Osteocyte (in vitro differentiated cells): ENCODE measurements around the gene FABP1. TPM values are rescaled to one million over a fixed set of nuclear protein-coding genes. Genes with fewer than 3 reads are reported as not detected.

Source experiments
- DNase-seq: peaks from one replicate; pipeline ENCODE4 v3.0.0; 2021; ENCODE audit warnings: mixed read lengths; ENCODE audit not compliant: unreplicated experiment; ENCODE audit errors: extremely low spot score
- H3K27ac Mint-ChIP-seq: one replicate; pipeline ENCODE4 v1.8.0; 2021; ENCODE audit warnings: mild to moderate bottlenecking, mixed read lengths; ENCODE audit not compliant: unreplicated experiment
- H3K27me3 Mint-ChIP-seq: one replicate; pipeline ENCODE4 v1.8.0; 2021; ENCODE audit warnings: mixed read lengths; ENCODE audit not compliant: unreplicated experiment
- H3K36me3 Mint-ChIP-seq: one replicate; pipeline ENCODE4 v1.8.0; 2021; ENCODE audit warnings: mixed read lengths; ENCODE audit not compliant: unreplicated experiment
- H3K4me1 Mint-ChIP-seq: one replicate; pipeline ENCODE4 v1.8.0; 2021; ENCODE audit warnings: mixed read lengths; ENCODE audit not compliant: unreplicated experiment
- H3K4me3 Mint-ChIP-seq: one replicate; pipeline ENCODE4 v1.8.0; 2021; ENCODE audit warnings: mild to moderate bottlenecking, moderate library complexity, mixed read lengths; ENCODE audit not compliant: unreplicated experiment
- H3K9me3 Mint-ChIP-seq: one replicate; pipeline ENCODE4 v1.8.0; 2021; ENCODE audit warnings: mixed read lengths; ENCODE audit not compliant: unreplicated experiment
- total RNA-seq: library from RNA; stranded (reverse); gene quantifications from 2 replicates; pipeline ENCODE4 v1.2.1, GENCODE V29; 2021
- TF ChIP-seq, protein P1 (sequence below): fragments of 200-600 bp; sonication (generic); IDR thresholded peaks from 2 replicates; pipeline ENCODE4 v1.5.0; 2021; ENCODE audit warnings: antibody characterized with exemption, mild to moderate bottlenecking, moderate library complexity

FABP1 gene
- total RNA-seq, 1 donor from 2014 or later = not detected

DNA sequence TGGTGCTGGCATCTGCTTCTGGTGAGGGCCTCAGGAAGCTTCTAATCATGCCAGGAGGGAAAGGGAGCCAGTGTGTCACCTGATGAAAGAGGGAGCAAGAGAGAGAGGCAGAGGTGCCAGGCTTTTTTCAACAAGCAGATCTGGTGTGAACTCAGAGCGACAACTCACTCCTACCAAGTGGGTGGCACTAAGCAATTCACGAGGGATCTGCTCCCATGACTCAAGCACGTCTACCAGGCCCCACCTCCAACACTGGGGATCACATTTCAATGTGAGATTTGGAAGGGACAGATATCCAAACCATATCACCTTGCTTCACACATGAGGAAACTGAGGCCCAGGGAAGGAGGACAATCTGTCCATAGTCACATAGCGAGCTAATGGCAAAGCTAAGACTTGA is 19.1 kb downstream of the FABP1 start:
- H3K9me3 Mint-ChIP-seq = no peaks in the 10 kb centered on the region

DNA sequence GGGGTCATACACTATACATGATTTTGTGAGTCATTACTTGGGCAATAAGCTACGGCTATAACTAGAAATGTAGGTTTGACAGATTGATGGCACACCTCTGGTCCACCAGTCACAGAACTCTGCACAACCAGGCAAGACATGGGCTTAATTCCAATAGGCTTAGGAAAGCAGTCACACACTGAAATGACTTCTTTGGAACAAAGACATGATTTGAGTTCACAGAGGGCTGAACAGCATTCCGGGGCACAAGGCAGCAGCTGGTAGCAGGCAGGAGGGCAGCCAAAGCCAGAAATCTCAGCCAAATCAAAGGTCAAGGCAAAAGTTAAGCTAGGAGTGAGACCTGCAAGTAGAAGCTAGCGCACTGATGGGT is 27.4 kb downstream of the FABP1 start:
- H3K27ac Mint-ChIP-seq = no peak overlapping the region
- H3K4me1 Mint-ChIP-seq = peaks cover 2% of the 10 kb centered on the region
- H3K36me3 Mint-ChIP-seq = no peaks in the 10 kb centered on the region
- no peak for DNase-seq
- H3K27me3 Mint-ChIP-seq = peaks cover 25% of the 10 kb centered on the region
- no peak overlapping the region for H3K4me3 Mint-ChIP-seq
- no peaks in the 10 kb centered on the region for H3K9me3 Mint-ChIP-seq
- TF ChIP-seq, protein P1, sequence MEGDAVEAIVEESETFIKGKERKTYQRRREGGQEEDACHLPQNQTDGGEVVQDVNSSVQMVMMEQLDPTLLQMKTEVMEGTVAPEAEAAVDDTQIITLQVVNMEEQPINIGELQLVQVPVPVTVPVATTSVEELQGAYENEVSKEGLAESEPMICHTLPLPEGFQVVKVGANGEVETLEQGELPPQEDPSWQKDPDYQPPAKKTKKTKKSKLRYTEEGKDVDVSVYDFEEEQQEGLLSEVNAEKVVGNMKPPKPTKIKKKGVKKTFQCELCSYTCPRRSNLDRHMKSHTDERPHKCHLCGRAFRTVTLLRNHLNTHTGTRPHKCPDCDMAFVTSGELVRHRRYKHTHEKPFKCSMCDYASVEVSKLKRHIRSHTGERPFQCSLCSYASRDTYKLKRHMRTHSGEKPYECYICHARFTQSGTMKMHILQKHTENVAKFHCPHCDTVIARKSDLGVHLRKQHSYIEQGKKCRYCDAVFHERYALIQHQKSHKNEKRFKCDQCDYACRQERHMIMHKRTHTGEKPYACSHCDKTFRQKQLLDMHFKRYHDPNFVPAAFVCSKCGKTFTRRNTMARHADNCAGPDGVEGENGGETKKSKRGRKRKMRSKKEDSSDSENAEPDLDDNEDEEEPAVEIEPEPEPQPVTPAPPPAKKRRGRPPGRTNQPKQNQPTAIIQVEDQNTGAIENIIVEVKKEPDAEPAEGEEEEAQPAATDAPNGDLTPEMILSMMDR = no peak

More for the DNA sequence above, 19.1 kb downstream of the FABP1 start:
- no peak overlapping the region for H3K4me3 Mint-ChIP-seq
- H3K4me1 Mint-ChIP-seq = no peaks in the 10 kb centered on the region
- no peak overlapping the region for H3K27ac Mint-ChIP-seq
- no peak for DNase-seq
- TF ChIP-seq, protein P1 = no peak
- H3K36me3 Mint-ChIP-seq = no peaks in the 10 kb centered on the region
- no peaks in the 10 kb centered on the region for H3K27me3 Mint-ChIP-seq

DNA sequence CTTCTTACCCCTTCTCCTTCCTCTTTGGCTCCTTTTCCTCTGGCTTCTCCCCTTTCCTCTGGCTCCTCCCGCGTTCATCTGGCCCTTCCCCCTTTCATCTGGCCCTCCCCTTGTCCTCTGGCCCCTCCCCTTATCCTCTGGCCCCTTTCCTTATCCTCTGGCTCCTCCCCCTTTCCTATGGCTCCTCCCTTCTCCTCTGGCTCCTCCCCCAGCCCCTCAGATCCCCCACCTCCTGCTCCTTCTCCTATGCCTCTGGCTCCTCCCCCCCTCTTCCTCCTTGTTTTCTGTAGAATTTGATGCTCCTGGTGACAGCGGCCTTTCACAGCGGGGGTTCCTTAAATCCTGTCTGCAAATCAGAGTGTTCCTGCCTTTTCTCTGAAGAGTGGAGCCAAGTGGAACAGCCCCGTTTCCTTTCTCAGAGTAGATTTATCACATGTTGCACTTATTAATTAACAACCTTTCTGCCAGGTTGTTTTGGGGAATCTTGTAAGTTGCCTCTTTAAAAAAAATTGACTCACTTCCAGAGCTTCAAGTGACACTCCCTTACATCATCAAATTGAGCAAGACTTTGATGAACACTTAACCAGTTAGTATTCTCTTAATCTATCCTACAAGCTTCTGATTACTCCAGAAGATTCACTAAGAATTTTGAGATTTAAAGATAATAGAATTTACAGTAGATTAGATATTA is 27.9 kb downstream of the FABP1 start:
- TF ChIP-seq, protein P1 = no peak
- H3K27ac Mint-ChIP-seq = no peak overlapping the region

DNA sequence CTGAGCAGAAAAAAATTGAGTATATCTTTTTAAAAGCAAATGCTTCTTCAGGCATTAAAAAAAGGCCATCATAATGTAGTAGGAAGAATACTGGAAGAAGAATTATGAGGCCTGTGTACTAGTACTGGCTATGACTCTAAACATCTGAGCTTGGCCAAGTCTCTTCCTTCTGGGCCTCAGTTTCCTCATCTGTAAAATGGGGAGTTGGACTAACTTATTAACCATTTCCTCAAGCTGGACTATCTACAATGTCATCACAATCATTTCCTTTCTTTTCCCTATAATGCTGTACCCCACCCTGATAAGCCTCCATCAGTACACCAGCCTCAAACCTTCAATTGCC is 29.3 kb downstream of the FABP1 start:
- Mint-ChIP-seq H3K4me1 (peaks cover 2% of the 10 kb centered on the region), H3K27ac (no peak overlapping the region), H3K27me3 (peaks cover 36% of the 10 kb centered on the region), H3K36me3 (no peaks in the 10 kb centered on the region), H3K4me3 (no peak overlapping the region), H3K9me3 (no peaks in the 10 kb centered on the region)
- DNase-seq = no peak
- TF ChIP-seq, protein P1 = no peak

More for the DNA sequence above, 27.9 kb downstream of the FABP1 start:
- peaks cover 26% of the 10 kb centered on the region for H3K27me3 Mint-ChIP-seq
- no peak overlapping the region for H3K4me3 Mint-ChIP-seq
- no peaks in the 10 kb centered on the region for H3K36me3 Mint-ChIP-seq
- H3K4me1 Mint-ChIP-seq = peaks cover 2% of the 10 kb centered on the region
- H3K9me3 Mint-ChIP-seq = no peaks in the 10 kb centered on the region
- no peak for DNase-seq

DNA sequence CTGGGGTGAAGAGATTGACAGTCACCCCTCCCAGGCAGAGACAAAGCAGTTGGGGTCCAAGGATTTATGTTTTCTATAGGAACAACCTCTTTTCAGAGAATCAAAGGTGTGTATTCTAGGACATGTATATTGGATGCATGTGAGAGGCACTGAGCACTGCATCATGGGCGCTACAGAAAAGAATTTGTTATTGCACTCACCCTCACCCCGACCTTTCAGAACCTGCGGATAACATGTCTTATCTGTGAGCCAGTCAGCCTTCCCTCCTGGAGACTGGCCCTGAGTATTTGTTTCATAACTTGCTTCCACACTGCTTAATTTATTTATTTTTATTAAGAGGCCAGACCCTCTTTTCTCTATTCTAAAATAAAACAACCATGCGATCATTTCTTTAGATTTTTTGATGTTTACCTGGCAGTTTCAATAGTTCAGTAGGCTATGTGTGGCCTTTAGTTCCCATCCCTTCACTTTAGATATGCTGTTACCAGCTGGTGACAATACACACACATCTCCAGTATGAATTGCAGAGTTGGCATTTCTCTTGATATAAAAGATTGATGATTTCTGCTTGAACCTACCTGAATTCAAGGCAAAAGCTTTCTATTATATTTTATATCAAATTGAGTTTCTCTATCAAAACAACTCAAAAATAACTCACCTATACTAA is 29.8 kb downstream of the FABP1 start:
- no peaks in the 10 kb centered on the region for H3K36me3 Mint-ChIP-seq
- no peak overlapping the region for H3K27ac Mint-ChIP-seq
- peaks cover 34% of the 10 kb centered on the region for H3K27me3 Mint-ChIP-seq
- DNase-seq = no peak
- H3K4me1 Mint-ChIP-seq = peaks cover 2% of the 10 kb centered on the region
- H3K9me3 Mint-ChIP-seq = no peaks in the 10 kb centered on the region
- no peak overlapping the region for H3K4me3 Mint-ChIP-seq
- TF ChIP-seq, protein P1 = no peak
